22Rv1 (cell line): Measurements from ENCODE around the gene CDK5RAP2.

Experiments
- H3K27ac ChIP-seq: fragments of 450-650 bp; 2 replicates; pipeline ENCODE4 v1.5.1; 2017
- ZFX ChIP-seq: fragments of 450-650 bp; IDR thresholded peaks from 2 replicates; pipeline ENCODE4 v1.6.1; 2017; ENCODE audit warnings: antibody characterized with exemption, borderline replicate concordance
- TF ChIP-seq, protein P1 (sequence below): fragments of 450-650 bp; IDR thresholded peaks from 2 replicates; pipeline ENCODE4 v1.5.1; 2017; ENCODE audit warnings: mild to moderate bottlenecking

The CDK5RAP2 gene

DNA sequence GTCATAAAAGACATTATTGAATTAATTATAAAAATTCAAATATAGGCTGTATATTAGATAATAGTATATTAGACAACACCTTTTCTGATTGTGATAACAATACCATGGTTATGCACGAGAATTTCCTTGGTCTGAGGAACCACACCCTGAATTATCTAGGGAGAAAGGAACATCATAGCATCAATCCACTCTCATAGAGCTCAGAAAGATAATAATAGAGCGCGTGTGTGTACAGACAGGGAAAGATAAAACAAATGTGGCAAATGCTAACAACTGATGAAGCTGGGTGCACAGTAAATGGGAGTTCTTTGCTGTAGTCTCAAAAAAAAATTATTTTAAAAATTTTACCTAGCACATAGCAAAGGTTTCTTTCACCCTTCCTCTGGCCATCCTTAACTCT lies 143.5 kb downstream of the CDK5RAP2 start:
- H3K27ac ChIP-seq = no peak overlapping the region
- TF ChIP-seq ZFX = no peak
- TF ChIP-seq, protein P1, sequence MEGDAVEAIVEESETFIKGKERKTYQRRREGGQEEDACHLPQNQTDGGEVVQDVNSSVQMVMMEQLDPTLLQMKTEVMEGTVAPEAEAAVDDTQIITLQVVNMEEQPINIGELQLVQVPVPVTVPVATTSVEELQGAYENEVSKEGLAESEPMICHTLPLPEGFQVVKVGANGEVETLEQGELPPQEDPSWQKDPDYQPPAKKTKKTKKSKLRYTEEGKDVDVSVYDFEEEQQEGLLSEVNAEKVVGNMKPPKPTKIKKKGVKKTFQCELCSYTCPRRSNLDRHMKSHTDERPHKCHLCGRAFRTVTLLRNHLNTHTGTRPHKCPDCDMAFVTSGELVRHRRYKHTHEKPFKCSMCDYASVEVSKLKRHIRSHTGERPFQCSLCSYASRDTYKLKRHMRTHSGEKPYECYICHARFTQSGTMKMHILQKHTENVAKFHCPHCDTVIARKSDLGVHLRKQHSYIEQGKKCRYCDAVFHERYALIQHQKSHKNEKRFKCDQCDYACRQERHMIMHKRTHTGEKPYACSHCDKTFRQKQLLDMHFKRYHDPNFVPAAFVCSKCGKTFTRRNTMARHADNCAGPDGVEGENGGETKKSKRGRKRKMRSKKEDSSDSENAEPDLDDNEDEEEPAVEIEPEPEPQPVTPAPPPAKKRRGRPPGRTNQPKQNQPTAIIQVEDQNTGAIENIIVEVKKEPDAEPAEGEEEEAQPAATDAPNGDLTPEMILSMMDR = no peak

DNA sequence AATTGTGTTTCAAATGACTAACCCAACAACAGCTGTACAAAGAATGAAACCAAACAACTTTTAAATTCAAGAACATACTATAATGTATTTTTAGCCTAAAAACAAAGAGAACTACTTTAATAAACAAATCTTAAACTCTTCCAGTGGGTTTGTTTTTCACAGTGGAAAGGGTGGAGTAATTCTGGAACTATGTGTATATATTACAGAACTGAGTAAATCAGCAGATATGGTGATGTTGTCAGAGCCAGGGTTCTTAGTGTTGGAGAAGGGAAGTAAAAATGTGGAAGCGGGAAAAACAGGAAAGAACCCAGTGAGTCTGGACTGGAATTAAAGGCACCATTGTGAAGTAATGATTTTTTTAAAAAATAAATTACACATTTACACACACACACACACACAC lies 144.9 kb downstream of the CDK5RAP2 start:
- TF ChIP-seq, protein P1 = no peak
- TF ChIP-seq ZFX = no peak
- H3K27ac ChIP-seq = no peak overlapping the region

DNA sequence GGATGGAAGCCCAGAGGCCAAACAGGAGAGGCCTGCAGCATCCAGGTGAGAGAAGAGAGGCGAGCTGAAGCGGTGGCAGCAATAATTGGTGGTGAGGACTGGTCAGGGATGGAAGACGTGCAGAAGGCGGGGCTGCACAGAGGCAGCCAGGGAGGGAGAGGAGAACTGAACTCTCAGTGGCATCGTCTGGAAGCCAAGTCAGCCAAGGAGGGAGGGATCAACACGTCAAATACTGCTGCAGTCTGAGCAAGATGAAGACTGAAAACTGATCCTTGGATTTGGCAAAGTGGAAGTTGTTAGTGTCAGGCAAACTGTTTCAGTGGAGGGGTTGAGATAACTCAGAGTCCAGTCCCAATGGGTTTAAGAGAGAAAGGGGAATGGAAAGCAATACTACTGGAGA lies 145.4 kb downstream of the CDK5RAP2 start:
- no peak for TF ChIP-seq ZFX
- TF ChIP-seq, protein P1 = no peak
- H3K27ac ChIP-seq = no peak overlapping the region

DNA sequence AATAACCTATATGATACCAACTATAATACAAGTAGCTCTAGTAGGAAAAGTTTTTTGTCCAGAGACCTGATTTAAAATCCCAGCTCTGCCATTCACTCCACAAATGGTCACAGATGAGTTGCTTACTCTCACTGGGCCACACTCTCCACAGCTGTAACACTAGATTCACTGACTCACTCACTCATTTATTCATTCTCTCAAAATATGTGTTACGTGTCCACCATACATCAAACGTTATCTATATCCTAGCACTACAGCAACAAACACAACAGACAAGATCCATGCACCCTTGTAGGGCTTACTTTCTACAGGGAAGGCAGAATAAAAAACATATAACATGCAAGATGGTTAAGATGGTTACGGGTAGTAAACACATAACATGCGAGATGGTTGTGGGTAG lies 146.3 kb downstream of the CDK5RAP2 start:
- H3K27ac ChIP-seq = no peak overlapping the region
- TF ChIP-seq ZFX = no peak
- TF ChIP-seq, protein P1 = no peak

DNA sequence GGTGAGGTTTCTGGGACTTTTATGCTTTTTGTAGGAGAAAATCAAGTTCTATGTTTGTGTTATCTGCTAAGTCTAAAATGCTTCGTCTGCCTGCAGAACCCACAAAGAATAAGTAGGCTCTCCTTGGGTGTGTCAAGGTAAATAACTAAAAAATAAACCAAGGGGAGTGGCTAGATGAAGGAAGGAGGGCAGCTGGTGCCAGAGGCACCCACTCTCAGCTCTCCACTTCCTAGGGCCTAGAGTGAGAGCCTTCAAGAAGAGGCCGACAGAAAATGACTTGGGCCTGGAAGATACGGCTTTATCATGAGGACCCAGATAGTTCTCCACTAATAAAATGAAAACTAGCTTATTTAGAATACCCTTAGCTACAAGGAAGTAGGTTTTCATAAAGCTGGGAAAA lies 147.4 kb downstream of the CDK5RAP2 start:
- H3K27ac ChIP-seq = no peak overlapping the region
- TF ChIP-seq, protein P1 = no peak
- TF ChIP-seq ZFX = no peak

DNA sequence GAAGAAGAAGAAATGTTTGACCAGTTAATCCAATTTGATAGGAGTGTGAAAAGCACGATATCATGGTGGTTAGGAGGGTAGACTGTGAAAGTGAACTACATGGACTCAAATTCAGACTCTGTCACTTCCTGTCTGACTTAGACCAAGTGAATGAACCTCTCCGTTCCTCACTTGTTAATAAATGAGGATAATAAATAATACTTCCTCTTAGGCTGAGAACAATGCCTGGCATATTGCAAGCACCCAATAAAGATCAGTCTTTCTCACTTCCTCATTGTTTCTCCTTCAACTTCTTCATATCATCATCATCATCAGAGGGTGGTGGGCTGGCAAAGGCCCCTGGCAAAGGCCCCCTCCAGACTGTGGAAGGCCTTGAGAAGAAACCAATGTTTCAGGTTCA lies 148.7 kb downstream of the CDK5RAP2 start:
- no peak for TF ChIP-seq ZFX
- TF ChIP-seq, protein P1 = no peak
- H3K27ac ChIP-seq = no peak overlapping the region

DNA sequence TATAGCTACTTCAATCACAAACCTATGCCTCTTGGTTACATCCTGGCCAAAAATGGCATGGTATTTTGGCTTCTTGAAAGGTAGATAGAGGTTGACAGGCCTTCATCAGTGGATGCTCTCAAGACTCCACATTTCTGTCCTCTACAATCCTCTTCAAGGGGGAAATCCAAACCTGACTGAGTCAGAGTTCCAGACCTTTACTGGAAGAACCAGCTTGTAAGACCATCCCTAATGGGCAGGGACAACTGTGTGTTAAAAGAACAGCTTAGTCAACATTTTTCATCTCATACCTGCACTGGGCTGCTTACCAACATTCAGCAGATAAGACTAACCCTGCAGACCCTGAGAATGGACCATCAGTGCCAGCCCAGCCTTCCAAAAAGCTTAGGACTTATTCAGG lies 155.7 kb downstream of the CDK5RAP2 start:
- no peak for TF ChIP-seq ZFX
- TF ChIP-seq, protein P1 = no peak
- H3K27ac ChIP-seq = no peak overlapping the region
